Activated naive CD4-positive, alpha-beta T cell treated with anti-CD3 and anti-CD28 coated beads, Interleukin-2, amount 50 U/mL, for 72 hours (primary cell): ENCODE data around the gene MPHOSPH8. TPM values are rescaled to one million over a fixed set of nuclear protein-coding genes. Genes with fewer than 3 reads are reported as not detected.
A peak's percentile ranks its signal among the peaks of the same experiment; 100 is the strongest.
"Not testable (repeated sequence)": the region's sequence is repeated elsewhere in the genome, so short reads cannot be mapped to it uniquely, and the experiment has no call there.

ENCODE experiments used
- ATAC-seq, 2 donors: fragments of 150-1000 bp; cut with Tn5 transposase; 2 replicates each; pipeline ENCODE4 v1.10.0; 2021; ENCODE audit warnings: mild to moderate bottlenecking in 2 of 2, moderate library complexity in 2 of 2
- DNase-seq, 2 donors: peaks; one replicate each; pipeline ENCODE4 v3.0.0; 2021 to 2022; ENCODE audit warnings: low spot score in 2 of 2
- H3K27ac Mint-ChIP-seq, 2 donors: one replicate each; pipeline ENCODE4 v1.8.0; 2022; ENCODE audit warnings: mild to moderate bottlenecking in 2 of 2, mixed read lengths in 2 of 2
- H3K36me3 Mint-ChIP-seq, 2 donors: one replicate each; pipeline ENCODE4 v1.8.0; 2022; ENCODE audit warnings: mixed read lengths in 2 of 2
- H3K9me3 Mint-ChIP-seq, 2 donors: one replicate each; pipeline ENCODE4 v1.8.0; 2022; ENCODE audit warnings: mixed read lengths in 2 of 2
- total RNA-seq, 2 donors: library from RNA; stranded (reverse); gene quantifications; one replicate each; pipeline ENCODE4 v1.2.3, GENCODE V29; 2022

The MPHOSPH8 gene
- total RNA-seq, 2 donors from 2014 or later: 24.6 to 39.8 TPM

DNA sequence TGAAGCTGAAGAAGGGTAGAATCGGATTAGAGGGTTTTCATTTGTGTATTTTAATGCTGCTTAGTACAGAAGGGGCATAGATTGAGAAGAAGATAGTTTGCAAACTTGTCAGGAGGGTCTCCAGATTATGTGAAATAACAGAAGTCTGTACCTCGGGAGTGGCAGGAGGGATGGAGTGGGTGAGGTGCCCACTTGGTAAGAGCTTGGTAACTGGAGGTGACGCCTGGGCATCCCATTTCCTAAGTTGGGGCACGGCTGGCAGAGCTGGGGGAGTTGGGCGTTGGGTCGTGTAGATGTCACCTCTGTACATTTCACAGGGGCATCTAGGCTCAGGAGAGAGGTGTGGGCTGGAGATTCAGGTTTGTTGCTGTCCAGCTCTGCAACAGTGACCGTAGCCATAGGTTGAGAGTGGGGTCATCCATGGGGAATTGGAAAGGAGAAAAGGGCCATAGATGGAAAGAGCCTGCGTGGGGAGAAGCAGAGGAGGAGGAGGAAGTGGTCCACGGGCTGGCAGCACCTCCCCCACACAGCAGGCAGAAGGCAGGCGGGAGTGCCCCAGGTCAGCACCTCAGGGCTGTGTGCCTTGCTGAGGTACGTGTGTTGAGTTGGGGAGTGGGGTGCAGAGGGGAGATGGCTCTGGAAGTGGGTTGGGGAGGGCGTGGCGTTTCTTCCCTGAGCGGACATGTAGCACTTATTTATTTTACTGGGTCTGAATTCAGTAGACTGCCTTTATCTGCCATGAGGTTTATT is 31.2 kb downstream of the MPHOSPH8 start:
- Mint-ChIP-seq H3K36me3 (peaks cover 10 to 20% of the 10 kb centered on the region in 2 donors), H3K27ac (peak overlapping the region; percentile 27 to 89), H3K9me3 (no peaks in the 10 kb centered on the region)
- ATAC-seq: no peak
- no peak for DNase-seq

DNA sequence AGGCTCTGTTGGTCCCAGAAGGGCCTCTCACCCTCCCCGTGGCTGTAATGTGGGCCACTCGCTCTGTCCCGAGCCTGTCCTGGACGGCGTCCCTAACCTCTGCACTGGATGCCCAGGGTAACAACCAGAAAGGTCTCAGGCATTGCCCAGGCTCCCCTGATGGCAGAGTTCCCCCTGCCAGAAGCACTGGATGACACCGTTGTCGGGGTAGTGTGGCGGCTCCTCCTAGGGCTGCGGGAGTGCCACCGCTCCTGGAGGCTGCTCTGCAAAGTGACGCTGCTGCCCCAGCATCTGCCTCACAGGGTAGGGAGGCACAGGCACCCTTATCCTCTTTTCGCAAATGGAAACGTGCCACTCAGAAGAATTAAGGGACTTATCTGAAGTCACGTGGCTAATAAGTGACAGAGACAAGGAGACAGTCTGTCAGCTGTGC is 32.0 kb downstream of the MPHOSPH8 start:
- peak in 1 of 2 donors; percentile 16 for ATAC-seq
- Mint-ChIP-seq H3K9me3 (no peaks in the 10 kb centered on the region), H3K36me3 (peaks cover 10 to 20% of the 10 kb centered on the region in 2 donors), H3K27ac (peak overlapping the region; percentile 27 to 55)
- no peak for DNase-seq

DNA sequence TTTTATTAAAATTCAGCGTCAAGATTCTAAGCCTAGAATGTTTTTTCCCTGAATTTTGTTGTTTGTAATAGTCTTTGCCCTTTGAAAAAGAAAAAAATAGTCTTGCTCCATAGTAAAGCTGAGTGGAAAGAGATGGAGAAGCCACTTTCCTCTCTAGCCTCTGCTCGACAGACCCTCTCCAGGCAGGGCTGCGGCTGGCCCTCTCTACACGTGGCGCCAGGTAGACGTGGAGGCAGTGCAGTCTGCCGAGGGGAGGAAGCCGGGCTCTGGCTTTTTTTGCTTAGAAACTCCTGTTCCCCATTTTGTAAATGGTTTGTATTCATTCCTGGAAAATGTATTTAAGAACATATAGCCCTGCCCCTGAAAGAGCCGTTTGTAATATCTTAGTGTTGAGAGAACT is 35.3 kb downstream of the MPHOSPH8 start:
- no peak overlapping the region for H3K27ac Mint-ChIP-seq
- peaks cover 6 to 13% of the 10 kb centered on the region in 2 donors for H3K36me3 Mint-ChIP-seq
- DNase-seq (no peak), ATAC-seq (no peak)
- H3K9me3 Mint-ChIP-seq: no peaks in the 10 kb centered on the region

DNA sequence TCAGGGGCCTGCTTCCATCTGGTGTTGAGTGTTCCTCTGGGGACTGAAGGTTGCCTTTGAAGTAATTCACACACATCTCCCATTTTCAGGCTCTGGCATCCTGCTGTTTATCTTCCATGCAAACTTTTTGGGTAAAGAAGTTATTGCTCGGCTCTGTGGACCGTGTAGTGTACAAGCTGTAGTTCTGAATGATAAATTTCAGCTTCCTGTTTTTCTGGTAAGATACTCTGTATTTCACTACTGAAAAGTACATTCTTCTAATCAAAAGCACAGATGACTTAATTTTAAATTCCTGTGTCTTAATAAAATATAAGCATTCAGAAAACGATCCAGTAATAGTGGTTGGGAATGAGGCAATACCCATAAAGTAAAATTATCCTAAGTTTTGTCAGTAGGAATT is 36.7 kb downstream of the MPHOSPH8 start:
- peak overlapping the region in 1 of 2 donors; percentile 84 for H3K27ac Mint-ChIP-seq
- ATAC-seq: no peak
- no peak for DNase-seq
- H3K36me3 Mint-ChIP-seq: peaks cover 6 to 15% of the 10 kb centered on the region in 2 donors
- no peaks in the 10 kb centered on the region for H3K9me3 Mint-ChIP-seq

DNA sequence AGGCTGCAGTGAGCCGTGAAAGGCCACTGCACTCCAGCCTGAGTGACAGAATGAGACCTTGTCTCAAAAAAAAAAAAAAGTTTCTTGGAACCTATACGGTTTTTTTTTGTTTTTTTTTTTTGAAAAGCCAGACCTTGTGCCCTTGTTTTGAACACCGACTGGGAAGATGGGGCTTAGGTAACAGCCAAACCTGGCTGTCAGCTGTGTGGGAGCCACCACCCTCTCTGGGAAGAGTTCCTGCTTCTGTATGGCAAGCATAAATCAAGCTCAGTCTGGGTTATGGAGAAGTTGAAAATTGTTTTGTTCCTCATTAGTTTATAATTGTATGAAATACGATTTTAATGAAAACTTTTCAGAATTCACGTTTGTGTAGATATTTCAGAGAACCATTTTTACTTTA is 39.5 kb downstream of the MPHOSPH8 start:
- ATAC-seq (no peak), DNase-seq (no peak)
- Mint-ChIP-seq H3K27ac (peak overlapping the region in 1 of 2 donors; percentile 5), H3K36me3 (peaks cover 0 to 24% of the 10 kb centered on the region in 2 donors), H3K9me3 (no peaks in the 10 kb centered on the region)

DNA sequence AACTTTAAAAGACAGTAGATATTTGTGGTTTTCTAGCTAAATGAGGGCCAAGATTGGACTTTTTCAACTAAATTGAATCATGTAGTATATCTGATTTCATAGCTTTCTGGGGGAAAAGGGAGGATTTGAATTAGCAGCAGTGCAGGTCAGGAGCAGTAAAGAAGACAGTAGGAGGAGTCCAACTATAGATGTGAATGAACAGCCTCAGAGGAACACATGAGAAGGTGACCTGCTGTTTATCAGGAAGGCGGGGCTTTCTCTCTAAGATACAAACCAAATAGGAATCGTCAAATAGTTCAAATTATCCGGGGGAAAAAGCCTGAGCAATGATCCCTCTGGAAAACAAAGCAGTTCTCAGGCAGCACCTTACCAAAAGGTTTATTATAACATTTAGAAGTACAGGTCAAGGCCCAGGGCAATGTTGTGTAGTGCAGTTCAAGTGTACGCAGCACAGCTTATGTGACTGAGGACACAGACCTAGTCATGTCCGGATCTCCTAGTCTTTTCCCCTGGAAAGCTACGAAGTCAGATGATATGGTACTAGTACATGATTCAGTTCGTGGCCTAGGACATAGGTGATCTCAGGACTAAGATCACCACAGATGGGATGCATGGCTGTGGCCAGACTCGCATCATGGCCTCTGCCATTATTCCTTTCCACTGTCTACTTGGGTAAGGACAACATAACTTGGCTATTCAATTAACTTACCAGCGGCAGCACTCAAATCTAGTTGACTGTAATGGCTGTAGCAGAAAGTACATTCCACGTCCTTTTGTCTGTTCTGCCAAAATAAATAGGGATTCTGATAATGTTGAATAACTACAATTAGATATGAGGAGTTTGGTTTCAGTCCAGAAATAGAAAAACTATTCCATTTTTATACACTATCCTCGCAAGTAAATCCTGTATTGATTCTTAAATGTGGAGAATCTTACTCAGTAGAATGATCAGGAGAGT is 40.3 kb downstream of the MPHOSPH8 start:
- ATAC-seq: no peak
- Mint-ChIP-seq H3K36me3 (peaks cover 0 to 22% of the 10 kb centered on the region in 2 donors), H3K27ac (peak overlapping the region; percentile 1 to 44), H3K9me3 (no peaks in the 10 kb centered on the region)
- no peak for DNase-seq

DNA sequence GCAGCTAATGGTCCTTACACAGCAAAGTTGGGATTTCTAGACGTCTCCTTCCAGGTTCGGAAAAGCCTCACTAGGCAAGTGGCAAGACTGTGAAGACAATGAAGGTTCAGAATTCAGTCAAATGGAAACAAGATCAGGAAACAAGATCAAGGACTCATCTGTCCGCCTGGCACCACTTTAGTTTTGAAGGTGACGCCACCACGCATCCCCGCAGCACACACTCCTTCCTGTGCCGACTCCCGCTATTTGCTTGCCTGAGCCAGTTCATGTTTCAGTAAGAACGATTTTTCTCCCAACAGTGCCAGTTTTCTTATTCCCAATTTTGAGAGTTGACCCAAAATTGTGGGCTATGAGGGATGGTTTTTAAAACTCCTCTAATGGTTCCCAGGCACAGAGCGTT is 41.4 kb downstream of the MPHOSPH8 start:
- no peak for DNase-seq
- Mint-ChIP-seq H3K36me3 (peaks cover 0 to 19% of the 10 kb centered on the region in 2 donors), H3K9me3 (no peaks in the 10 kb centered on the region), H3K27ac (peak overlapping the region in 1 of 2 donors; percentile 13)
- no peak for ATAC-seq

DNA sequence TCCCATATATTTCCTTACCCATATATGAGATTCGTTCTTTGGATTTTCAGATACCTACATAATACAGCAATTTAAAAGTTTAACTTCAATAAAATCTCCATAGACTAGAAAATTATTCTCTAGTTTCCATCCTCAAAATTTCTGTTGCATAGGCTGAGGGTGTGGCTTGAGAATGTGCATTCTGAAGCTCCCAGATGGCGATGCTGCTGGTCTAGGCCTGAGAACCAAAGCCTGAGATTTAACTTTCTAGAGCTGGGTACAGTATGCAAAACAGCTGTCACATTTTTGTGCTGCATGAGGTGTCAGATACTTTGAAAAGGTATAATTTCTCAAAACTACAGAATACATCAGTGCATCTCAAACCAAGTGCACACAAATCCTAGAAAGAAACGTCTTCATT is 42.7 kb downstream of the MPHOSPH8 start:
- H3K27ac Mint-ChIP-seq: no peak overlapping the region

DNA sequence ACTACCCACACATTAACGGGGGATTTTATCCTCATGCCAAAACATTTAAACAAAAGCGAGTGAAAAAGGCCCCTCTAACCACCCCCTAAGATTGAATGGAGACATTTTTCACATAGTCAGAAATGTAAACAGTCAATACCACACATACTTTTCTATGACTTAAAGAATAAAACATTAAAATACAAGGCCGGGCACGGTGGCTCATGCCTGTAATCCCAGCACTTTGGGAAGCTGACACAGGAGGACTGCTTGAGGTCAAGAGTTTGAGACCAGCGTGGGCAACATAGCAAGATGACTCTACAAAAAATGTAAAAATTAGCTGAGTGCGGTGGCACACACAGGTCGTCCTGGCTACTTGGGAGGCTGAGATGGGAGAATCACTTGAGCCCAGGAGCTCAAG is 47.3 kb downstream of the MPHOSPH8 start:
- no peak for ATAC-seq
- no peak overlapping the region for H3K27ac Mint-ChIP-seq
- DNase-seq: no peak

More for the DNA sequence above, 42.7 kb downstream of the MPHOSPH8 start:
- Mint-ChIP-seq H3K36me3 (peaks cover 0 to 19% of the 10 kb centered on the region in 2 donors), H3K9me3 (no peaks in the 10 kb centered on the region)
- DNase-seq (no peak), ATAC-seq (no peak)

DNA sequence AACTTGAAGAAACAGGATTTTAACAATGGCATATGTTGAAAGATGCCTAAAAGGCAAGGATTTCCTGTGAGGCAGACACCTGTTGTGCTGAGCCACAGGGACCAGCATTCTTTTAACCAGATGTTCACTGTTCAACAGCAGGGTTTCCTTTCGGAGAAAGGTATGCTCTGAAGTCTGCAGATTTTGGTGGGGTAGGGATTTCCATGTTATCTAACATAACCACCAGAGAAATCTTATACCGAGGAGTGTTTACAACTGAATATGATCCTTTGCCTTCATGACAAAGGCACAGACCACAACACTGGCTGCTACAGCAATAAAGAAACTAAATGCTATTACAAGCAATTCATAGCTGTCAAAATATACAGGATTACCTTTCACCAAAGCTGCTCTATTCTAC is 48.1 kb downstream of the MPHOSPH8 start:
- peaks cover 0 to 5% of the 10 kb centered on the region in 2 donors for H3K36me3 Mint-ChIP-seq
- H3K9me3 Mint-ChIP-seq: no peaks in the 10 kb centered on the region
- DNase-seq (no peak), ATAC-seq (peak; percentile 60 to 89)
- no peak overlapping the region for H3K27ac Mint-ChIP-seq

More for the DNA sequence above, 47.3 kb downstream of the MPHOSPH8 start:
- Mint-ChIP-seq H3K36me3 (peaks cover 0 to 5% of the 10 kb centered on the region in 2 donors), H3K9me3 (no peaks in the 10 kb centered on the region)

DNA sequence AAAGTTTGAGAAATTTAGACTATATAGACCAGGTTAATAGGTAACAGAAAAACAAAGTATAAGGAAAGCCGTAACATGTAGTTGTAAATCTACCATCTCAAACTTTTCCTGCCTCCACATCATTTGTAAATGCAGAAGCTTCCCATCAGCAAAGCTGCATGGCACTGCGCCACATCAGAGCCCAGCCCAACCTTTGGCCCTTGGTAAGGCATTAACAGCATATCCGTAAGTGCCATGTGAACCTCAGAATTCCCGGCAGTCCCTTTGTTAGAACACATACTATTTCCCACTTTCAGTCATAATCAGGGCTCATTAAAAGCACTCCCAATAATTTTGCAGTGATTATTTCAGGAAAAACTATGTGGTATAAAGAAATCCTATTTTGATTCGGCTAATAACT is 51.6 kb downstream of the MPHOSPH8 start:
- no peak for ATAC-seq
- H3K9me3 Mint-ChIP-seq: no peaks in the 10 kb centered on the region
- H3K36me3 Mint-ChIP-seq: no peaks in the 10 kb centered on the region
- no peak overlapping the region for H3K27ac Mint-ChIP-seq
- DNase-seq: no peak

DNA sequence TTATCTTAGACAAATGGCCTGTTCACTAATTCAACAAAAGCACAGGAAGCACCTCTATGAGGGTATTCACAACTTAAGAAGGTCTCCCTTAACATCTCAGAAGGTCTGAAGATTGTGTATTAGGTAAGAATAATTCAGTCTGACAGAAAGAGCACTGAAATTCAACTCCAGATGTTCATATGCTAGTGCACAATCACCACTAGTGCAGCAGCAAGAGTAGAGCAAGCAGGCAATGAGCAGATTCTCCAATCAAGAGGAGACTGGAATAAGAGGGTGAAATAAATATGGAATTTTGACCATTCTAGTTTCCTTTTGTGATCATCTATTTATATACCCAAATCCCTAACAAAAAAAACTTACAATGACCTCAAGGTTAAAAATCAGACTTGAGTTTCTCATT is 52.0 kb downstream of the MPHOSPH8 start:
- ATAC-seq (no peak), DNase-seq (no peak)
- H3K9me3 Mint-ChIP-seq: no peaks in the 10 kb centered on the region
- no peaks in the 10 kb centered on the region for H3K36me3 Mint-ChIP-seq
- no peak overlapping the region for H3K27ac Mint-ChIP-seq

DNA sequence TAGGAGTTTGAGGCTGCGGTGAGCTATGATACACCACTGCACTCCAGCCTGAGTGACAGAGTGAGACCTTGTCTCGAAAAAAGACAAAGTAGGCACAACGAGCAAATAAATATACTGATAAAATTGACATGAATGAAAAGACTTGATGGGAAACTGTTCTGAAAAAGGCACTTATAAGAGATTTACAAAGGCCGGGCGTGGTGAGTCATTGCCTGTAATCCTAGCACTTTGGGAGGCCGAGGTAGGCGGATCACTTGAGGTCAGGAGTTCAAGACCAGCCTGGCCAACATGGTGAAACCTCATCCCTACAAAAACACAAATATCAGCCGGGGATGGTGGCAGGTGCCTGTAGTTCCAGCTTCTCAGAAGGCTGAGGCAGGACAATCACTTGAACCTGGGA is 58.0 kb downstream of the MPHOSPH8 start:
- not testable (repeated sequence) for H3K9me3 Mint-ChIP-seq, DNase-seq, ATAC-seq
- H3K36me3 Mint-ChIP-seq: peaks cover 5 to 15% of the 10 kb centered on the region in 2 donors
- H3K27ac Mint-ChIP-seq: peak overlapping the region in 1 of 2 donors; percentile 79

DNA sequence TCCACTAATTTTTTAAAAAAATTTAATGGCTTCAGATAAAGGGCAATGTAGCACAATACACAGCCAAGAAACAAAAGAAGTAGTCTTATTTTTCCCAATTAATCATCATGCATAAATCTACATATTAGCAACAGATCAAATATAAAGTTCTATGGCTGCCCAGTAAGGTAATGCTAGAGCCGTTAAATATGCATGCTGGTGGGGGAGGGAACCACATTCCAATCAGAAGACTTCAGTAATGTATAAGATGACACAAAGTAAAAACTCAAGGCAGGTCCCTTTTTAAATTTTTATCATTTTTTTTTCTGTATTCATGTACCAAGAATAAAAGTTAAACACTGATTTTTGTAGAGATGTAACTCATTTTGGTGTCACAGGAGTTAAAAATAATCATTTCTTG is 62.0 kb downstream of the MPHOSPH8 start:
- H3K36me3 Mint-ChIP-seq: peaks cover 5 to 15% of the 10 kb centered on the region in 2 donors
- DNase-seq: no peak

DNA sequence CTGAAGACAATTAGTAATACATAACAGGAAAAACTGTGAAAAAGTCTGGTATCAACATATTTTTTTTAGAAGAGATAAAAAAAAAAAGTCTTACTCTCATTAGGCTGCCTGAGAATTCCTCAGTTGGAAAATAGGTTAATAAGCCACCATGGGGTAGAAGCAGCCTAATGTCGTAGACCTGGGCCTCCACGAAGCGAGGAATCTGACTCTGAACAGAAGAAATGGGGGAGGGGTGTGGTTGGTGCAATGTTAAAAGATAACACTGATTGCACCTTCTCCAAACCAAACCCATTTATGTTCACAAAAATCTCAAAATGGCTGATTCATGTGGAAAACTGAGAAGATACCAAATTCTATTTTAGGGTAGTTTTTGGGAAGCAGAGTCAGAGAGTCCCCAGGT is 62.4 kb downstream of the MPHOSPH8 start:
- ATAC-seq (no peak), DNase-seq (no peak)
- peaks cover 0 to 4% of the 10 kb centered on the region in 2 donors for H3K9me3 Mint-ChIP-seq

More for the DNA sequence above, 62.0 kb downstream of the MPHOSPH8 start:
- peaks cover 0 to 4% of the 10 kb centered on the region in 2 donors for H3K9me3 Mint-ChIP-seq
- ATAC-seq: no peak
- H3K27ac Mint-ChIP-seq: no peak overlapping the region

DNA sequence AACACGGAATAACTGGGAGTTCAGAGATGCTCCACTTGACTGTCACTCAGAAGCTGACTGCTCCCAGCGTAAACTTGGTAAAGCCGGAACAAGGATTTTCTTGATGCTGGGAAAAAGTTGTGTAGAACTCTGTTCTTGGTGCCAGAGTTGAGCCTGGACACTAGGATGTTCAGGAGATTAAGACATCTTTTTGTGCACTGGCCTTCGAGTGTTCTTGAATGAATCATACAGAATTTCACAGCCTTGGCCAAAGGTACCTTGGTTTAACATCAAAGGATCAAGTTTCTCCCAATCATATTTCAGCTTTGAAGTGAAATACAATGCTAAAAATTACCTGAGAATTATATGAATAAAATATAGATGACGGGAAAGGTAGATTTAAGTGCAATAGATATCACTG is 67.5 kb downstream of the MPHOSPH8 start:
- not testable (repeated sequence) for DNase-seq, H3K36me3 Mint-ChIP-seq, ATAC-seq, H3K9me3 Mint-ChIP-seq, H3K27ac Mint-ChIP-seq

More for the DNA sequence above, 62.4 kb downstream of the MPHOSPH8 start:
- H3K36me3 Mint-ChIP-seq: peaks cover 1 to 15% of the 10 kb centered on the region in 2 donors
- no peak overlapping the region for H3K27ac Mint-ChIP-seq

DNA sequence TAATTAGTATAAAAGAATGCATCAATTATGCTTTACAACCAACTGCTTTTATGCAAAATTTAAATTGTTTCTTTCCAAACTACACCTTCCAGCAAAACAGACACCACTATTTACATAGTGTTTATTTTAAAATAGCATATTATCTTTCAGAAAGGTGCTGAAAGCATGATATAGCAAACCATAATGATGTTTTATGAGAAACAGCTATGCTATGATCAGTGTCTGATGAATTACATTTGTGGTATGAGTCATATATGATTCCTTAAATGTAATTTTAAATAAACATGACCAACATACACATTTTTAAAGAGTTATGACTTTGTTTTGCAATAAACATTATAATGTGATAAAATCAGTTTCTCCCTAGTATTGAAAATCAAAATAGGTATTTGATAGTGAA is 68.2 kb downstream of the MPHOSPH8 start:
- H3K27ac Mint-ChIP-seq, ATAC-seq, H3K9me3 Mint-ChIP-seq, H3K36me3 Mint-ChIP-seq, DNase-seq: not testable (repeated sequence)
